Superior temporal gyrus (tissue), 1 donor: Measurements from ENCODE around the gene GREB1.
A peak's percentile ranks its signal among the peaks of the same experiment; 100 is the strongest.

Experiments used
- DNase-seq: peaks from one replicate; pipeline ENCODE4 v3.0.0-alpha.2; 2016; ENCODE audit errors: extremely low spot score

The GREB1 gene

DNA sequence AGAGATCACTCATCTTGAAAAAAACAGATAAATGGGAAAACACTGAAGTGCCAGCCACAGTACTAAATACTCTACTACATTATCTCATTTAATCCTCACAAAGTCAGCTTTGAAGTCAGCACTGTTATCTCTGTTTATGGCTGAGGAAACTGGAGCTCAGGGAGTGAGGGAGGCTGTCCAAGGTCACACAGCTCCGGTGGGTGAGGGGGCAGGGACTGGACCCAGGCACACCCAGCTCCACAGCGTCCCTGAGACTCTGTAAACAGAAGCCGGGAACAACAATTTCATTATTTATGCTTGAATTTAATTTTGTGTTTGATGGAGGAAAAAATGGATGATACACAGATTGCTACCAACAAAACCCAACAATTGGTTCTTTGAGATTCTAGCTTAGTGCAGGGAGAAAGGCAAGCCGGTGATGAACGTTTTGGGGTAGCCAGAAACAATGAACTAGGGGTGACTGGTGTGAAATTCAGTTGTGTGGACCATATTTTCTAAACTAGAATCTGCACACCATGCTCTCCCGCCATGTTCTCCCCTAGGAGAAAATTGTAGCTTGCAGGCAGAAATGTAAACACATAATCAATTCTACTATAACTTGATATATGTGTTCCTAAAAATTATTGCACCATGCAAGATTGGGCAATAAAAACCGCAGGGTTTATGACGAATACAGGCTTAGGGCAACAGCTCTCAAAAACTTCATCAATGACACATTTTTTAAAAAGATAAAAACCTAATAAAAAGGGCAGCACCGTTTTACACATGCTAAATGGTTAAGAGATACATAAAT, at the start of gene GREB1:
Gene GREB1, plus strand, starts transcription at position 768 of the 793 bp plus-strand sequence. CDS start 22,570 bp downstream, outside the sequence.
- DNase-seq, result no peak

DNA sequence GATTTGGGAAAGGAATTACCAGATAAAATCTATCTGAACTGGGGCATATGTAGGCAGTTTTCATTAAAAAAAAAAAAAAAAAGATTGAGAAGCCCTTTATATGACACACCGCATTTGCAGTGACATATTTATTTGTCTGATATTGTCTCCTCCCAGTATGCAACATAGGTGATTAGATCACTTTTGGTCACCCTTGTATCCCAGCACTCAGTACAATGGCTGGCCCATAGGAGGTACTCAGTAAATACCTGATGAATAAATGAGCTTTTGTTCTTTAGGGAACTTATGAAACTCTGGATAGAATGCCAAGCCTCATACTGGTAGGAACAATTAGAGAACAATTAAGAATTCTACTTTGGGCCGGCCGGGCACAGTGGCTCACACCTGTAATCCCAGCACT, 45.0 kb upstream of the GREB1 start:
- no peak for DNase-seq

- DNase-seq, result no peak
Measured at GRCh38 chr2:11490194-11490593, 43.7 kb upstream of the GREB1 start.

DNA sequence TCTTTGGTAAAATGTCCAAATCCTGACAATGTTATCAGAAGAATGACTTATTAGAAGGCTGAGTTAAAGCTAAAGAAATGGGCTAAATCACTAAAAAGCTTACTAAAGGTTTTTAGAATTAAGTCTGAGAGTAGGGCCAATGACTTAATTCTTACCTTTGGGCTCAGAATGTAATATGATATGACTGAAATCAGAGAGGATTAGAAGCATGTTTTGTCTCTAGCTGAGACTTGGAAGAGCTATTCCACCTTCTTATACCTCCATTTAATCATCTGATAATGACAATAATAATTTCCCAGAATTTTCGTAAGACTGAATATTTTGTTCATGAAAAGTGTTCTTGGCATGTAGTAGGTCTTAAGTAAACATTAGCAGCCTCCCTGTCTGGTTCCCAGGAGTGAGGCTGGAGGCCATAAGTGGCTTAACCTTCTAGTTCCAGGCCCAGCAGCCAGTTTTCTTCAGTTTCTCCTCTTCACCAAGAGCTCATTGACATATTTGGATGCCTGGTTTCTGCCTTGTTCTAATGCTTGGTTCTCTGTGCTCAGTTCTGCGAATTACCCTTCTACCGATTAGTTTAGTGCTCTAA, 42.4 kb upstream of the GREB1 start:
- DNase-seq, result no peak

GRCh38 chr2:11492244-11492643, 41.6 kb upstream of the GREB1 start:
- no peak for DNase-seq

- no peak for DNase-seq
Measured at GRCh38 chr2:11492720-11493119, 41.1 kb upstream of the GREB1 start.

- no peak for DNase-seq
Measured at GRCh38 chr2:11493282-11493681, 40.6 kb upstream of the GREB1 start.

- no peak for DNase-seq
Measured at GRCh38 chr2:11494310-11494709, 39.5 kb upstream of the GREB1 start.

DNA sequence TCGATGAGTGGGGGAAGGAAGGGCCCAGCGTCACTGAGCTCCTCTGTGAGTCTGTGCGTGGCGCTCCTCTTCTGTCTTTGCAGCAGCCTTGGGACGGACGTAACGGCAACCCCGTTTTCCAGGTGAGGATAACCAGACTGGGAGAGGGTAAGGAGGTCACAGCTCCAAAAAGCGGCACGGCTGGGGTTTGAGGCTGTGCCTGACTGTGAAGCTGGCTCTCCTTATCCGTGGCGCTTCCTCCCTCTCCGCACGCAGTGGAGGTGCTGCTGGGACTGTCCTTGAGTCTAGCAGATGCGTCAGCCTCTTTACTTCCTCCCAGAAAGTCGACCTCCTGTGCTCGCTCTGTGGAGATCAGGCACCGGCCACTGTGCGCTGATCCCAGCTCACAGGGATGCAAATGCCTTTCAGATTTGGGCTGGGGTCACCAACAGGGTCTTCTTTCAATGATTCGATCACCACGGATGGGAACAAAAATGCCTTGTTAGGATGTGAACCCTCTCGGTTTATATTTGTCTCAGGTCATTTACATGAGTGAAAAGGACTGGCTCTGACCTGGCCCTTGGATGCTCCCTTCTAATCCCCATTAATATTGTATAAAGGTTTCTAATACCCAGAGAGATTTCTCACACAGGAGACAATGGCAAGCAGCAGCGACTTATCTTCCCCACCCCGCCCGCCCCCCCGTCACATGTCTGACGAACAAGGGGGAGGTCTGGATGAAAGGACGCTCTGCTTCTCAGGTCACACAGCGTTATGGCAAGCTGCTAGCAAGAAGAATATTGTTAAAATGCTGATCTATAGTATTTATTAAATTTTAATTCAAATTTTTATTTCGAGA, 37.8 kb upstream of the GREB1 start:
- peak; percentile 60 for DNase-seq

DNA sequence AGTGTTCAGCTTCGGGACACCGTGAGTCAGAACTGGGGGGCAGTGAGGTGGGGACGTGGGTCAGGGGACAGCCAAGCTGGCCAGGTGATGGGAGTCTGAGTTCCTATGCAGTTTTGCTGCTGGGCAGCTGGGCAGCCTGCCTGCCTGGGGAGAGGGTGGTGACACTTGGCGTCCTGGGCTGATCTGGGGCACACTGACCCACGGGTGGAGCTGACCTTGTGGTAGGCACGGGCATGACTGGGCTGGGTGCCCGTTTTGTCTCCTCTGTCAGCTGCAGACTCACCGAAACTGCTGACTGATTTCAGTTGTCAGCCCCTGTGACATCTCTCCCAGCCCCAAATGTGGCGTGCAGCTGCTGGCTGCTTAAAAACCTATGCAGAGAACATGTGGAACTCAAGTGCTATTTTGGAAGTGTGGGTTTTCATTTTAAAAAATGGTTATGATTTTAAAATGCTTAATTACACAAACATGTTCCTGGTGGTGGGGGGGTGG, 35.3 kb upstream of the GREB1 start:
- peak; percentile 84 for DNase-seq

DNA sequence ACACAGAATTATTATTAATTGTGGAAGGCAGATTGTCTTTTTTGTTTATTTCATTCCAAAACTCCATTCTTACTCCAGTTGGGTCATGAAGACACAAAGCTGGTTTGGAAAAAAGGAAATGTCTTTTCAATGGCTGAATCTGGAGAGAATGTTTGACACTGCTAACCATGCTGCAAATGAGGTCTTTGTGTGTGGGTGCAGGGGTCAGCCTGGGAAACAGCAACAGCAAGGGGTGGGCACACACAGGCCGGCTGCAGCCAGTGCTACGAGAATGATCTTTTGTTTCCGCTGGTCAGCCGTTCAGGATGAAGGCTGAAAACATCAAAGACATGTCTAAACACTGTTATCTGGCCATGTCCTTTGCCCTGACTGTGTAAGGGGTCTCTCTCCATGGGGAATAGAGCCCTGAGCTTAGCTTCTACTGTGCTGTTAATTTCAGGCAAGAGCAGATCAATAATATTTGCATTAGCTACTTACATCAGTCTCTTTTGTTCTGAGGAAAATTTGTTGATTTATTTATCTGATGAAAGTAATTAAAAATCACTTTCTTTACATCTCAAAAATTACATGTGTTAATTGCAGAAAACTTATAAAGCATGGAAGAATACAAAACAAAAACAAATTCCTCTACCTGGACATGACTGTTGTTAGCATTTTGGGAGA, 34.6 kb upstream of the GREB1 start:
- peak; percentile 83 for DNase-seq

DNA sequence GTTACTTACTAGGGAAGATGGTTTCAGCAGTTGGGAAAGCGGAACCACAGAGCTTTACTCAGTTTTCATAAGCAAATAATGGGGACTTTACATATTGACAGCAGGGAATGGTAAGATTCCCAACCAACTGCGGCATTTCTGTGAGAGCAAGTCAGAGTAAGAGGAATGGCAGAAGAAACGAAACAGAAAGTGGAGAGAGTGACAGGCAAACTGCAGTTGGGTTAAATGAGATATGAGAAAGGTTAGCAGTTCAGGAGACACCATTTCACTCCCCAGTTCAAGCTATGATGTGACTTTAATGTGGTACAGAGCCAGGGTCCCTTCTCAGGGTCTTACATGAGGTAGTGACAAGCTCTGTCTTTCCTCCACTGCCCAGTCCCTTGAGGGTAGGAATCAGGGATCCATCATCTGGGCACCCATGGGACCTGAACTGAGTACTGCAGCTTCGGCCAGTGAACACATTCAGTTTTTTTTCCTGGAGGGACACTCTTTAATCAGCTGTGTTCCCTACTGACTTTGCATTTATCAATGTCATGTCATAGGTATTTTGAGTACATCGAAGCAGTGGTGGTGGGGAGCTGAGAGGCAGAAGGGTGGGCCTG, 33.0 kb upstream of the GREB1 start:
- DNase-seq, result no peak

- DNase-seq, result no peak
Measured at GRCh38 chr2:11502740-11503292, 31.0 kb upstream of the GREB1 start.

DNA sequence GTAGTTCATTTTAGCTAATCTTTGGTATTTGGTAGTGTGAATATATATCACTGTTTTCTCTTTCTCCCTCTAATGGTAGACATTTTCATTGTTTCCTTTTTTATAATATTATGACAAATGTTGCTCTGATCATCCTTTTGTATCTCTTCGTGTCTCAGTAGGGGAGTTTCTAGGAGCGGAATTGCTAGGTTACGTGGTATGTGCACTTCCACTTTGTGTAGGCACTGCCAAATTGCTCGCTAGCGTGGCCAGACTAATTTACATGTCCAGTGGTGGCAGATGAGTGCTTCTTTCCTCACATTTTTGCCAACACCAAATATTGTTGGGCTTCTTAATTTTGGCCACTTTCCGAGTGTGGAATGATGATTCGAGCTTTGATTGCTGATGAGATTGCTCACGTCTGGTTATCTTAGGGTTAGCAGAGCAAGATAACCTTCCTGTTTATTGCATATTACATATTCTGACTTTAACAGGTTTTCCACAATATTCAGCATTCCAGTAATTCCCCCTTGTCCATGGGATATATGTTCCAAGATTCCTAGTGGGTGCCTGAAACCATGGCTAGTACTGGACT, 30.4 kb upstream of the GREB1 start:
- DNase-seq, result no peak

GRCh38 chr2:11505652-11506610, 27.9 kb upstream of the GREB1 start:
- DNase-seq, result no peak

- no peak for DNase-seq
Measured at GRCh38 chr2:11506611-11506969, 27.3 kb upstream of the GREB1 start.

DNA sequence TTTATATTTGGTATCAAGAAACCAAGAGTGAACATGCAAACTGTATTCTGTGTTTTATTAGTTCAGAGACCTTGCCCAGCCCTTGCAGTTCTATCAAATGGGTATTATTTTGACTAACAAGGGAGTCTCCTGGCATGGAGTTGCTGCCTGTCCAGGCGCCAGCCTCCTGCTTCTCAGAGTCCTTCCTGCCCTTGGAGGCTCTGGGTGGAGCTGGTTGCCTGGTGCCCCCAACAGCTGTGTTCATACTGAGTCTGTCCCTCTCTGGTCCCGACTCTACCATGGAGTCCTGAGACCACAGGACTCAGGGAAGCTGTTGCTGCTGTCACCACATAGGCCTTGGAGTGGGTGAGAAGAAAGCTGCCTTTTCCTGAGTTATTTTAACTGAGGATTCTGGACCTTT, 26.3 kb upstream of the GREB1 start:
- DNase-seq, result no peak

GRCh38 chr2:11508279-11508678, 25.6 kb upstream of the GREB1 start:
- peak; percentile 76 for DNase-seq

- no peak for DNase-seq
Measured at GRCh38 chr2:11509657-11510360, 24.0 kb upstream of the GREB1 start.
